HFFc6 (cell line): ENCODE results near the gene POLR2A. TPM values are rescaled to one million over a fixed set of nuclear protein-coding genes. Genes with fewer than 3 reads are reported as not detected.

Experiments used
- DNase-seq: peaks from one replicate; pipeline ENCODE4 v3.0.0-alpha.2; 2018
- H3K27ac Mint-ChIP-seq: 2 replicates; pipeline ENCODE4 v1.8.0; 2020; ENCODE audit warnings: mild to moderate bottlenecking, mixed read lengths
- H3K27me3 Mint-ChIP-seq: 2 replicates; pipeline ENCODE4 v1.8.0; 2021; ENCODE audit warnings: mild to moderate bottlenecking, moderate library complexity, mixed read lengths; ENCODE audit not compliant: insufficient read depth
- H3K36me3 Mint-ChIP-seq: 2 replicates; pipeline ENCODE4 v1.8.0; 2021; ENCODE audit warnings: low read depth, mixed read lengths
- H3K4me1 Mint-ChIP-seq: 2 replicates; pipeline ENCODE4 v1.8.0; 2020; ENCODE audit warnings: low read depth, mixed read lengths
- H3K4me3 Mint-ChIP-seq: 2 replicates; pipeline ENCODE4 v1.8.0; 2020; ENCODE audit warnings: mild to moderate bottlenecking, moderate library complexity, mixed read lengths
- H3K9me3 Mint-ChIP-seq: 2 replicates; pipeline ENCODE4 v1.8.0; 2020; ENCODE audit warnings: mild to moderate bottlenecking, mixed read lengths
- total RNA-seq, 6 experiments: library from RNA; stranded (reverse); fragmentation: NEBNext Ultra II Directional; extraction: Animal tissue kit (Norgen Biotek cat#: 25700); gene quantifications; 2 replicates in 1 of 6; 3 replicates in 5 of 6; pipeline ENCODE4 v1.2.3, GENCODE V29; 2021
- TF ChIP-seq, protein P1 (sequence below): fragments of 200-600 bp; sonication (generic); IDR thresholded peaks from 2 replicates; pipeline ENCODE4 v1.5.0; 2021; ENCODE audit warnings: antibody characterized with exemption, mild to moderate bottlenecking

Gene POLR2A
- total RNA-seq, 6 experiments from 2014 or later, result 111 to 127 (median 118) TPM

DNA sequence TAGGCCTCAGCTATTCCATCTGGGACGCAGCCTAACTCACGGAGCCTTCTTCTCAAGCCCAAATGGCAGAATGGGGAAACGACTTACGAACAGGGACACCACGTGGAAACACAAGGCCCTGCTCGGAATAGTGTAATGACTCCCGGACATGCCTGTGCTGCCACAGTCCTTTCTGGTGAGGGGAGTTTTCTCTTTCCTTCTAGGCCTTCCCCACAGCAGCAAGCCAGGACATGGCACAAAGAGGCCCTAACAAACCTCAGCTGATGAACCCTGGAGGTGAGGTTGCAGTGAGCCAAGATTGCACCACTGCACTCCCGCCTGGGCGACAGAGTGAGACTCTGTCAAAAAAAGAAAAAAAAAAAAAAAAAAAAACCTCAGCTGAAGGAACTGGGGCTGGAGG is 20.1 kb upstream of the POLR2A start:
- H3K27ac Mint-ChIP-seq, result no peak overlapping the region
- H3K27me3 Mint-ChIP-seq, result peaks cover 2% of the 10 kb centered on the region; the same call in 1 of the 2 replicates
- H3K9me3 Mint-ChIP-seq, result no peaks in the 10 kb centered on the region
- no peak for DNase-seq
- no peak overlapping the region for H3K4me3 Mint-ChIP-seq
- H3K36me3 Mint-ChIP-seq, result peaks cover 16% of the 10 kb centered on the region
- TF ChIP-seq, protein P1, sequence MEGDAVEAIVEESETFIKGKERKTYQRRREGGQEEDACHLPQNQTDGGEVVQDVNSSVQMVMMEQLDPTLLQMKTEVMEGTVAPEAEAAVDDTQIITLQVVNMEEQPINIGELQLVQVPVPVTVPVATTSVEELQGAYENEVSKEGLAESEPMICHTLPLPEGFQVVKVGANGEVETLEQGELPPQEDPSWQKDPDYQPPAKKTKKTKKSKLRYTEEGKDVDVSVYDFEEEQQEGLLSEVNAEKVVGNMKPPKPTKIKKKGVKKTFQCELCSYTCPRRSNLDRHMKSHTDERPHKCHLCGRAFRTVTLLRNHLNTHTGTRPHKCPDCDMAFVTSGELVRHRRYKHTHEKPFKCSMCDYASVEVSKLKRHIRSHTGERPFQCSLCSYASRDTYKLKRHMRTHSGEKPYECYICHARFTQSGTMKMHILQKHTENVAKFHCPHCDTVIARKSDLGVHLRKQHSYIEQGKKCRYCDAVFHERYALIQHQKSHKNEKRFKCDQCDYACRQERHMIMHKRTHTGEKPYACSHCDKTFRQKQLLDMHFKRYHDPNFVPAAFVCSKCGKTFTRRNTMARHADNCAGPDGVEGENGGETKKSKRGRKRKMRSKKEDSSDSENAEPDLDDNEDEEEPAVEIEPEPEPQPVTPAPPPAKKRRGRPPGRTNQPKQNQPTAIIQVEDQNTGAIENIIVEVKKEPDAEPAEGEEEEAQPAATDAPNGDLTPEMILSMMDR, result no peak
- peaks cover 11% of the 10 kb centered on the region for H3K4me1 Mint-ChIP-seq

DNA sequence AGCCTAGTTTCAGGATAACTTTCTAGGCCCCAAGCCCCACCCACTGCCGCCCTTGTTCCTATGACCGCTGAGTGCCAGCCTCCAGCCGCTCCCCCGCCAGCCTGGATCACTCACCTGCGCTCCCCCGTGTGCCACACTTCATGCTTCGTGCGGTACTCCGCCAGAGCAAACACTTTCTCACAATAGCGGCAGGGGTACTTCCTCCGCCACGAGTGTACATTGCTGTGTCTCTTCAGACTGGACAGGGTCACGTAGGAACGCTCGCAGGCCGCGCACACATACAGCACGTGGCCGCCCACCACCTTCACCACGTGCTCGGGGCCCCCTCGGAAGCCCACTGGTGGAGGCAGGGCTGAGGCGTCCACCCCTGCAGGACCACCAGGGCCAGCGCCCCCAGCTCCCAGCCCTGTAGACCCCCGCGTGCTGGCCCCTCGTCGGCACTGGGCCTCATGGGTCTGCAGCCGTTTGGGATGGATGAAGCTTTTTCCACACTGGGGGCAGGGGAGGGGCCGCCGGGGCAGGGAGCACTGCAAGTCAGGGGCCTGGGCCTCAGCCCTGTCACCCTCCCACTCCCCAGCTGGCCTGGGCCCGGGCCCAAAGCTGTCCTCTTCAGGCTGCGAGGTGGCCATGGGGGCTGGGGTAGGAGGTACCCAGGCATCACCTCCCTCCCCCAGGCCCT is 18.4 kb upstream of the POLR2A start:
- no peak overlapping the region for H3K27ac Mint-ChIP-seq
- peaks cover 10% of the 10 kb centered on the region; the same call in 1 of the 2 replicates for H3K36me3 Mint-ChIP-seq
- TF ChIP-seq, protein P1, result no peak
- peaks cover 2% of the 10 kb centered on the region; the same call in 1 of the 2 replicates for H3K27me3 Mint-ChIP-seq
- no peak overlapping the region; the same call in 1 of the 2 replicates for H3K4me3 Mint-ChIP-seq
- DNase-seq, result no peak
- H3K4me1 Mint-ChIP-seq, result peaks cover 11% of the 10 kb centered on the region
- no peaks in the 10 kb centered on the region for H3K9me3 Mint-ChIP-seq

DNA sequence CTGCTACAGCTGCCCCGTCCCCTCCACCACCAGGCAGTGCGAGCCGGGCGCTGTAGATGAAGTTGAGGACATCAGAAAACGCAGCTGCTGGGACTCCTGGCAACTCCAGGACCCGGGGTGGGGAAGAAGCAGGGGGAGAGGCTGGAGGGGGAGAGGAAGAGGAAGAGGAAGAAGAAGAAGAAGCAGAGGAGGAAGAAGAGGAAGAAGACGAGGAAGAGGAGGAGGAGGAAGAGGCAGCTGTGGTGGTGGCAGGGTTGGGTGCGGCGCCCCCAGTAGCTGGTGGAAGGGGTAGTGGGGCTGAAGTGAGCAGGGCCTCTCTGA is 17.9 kb upstream of the POLR2A start:
- TF ChIP-seq, protein P1, result no peak
- Mint-ChIP-seq H3K27ac (peak overlapping the region; percentile 69; the same call in 1 of the 2 replicates), H3K4me1 (peaks cover 11% of the 10 kb centered on the region), H3K27me3 (peaks cover 2% of the 10 kb centered on the region; the same call in 1 of the 2 replicates), H3K4me3 (no peak overlapping the region), H3K9me3 (no peaks in the 10 kb centered on the region), H3K36me3 (peaks cover 6% of the 10 kb centered on the region; the same call in 1 of the 2 replicates)
- no peak for DNase-seq

DNA sequence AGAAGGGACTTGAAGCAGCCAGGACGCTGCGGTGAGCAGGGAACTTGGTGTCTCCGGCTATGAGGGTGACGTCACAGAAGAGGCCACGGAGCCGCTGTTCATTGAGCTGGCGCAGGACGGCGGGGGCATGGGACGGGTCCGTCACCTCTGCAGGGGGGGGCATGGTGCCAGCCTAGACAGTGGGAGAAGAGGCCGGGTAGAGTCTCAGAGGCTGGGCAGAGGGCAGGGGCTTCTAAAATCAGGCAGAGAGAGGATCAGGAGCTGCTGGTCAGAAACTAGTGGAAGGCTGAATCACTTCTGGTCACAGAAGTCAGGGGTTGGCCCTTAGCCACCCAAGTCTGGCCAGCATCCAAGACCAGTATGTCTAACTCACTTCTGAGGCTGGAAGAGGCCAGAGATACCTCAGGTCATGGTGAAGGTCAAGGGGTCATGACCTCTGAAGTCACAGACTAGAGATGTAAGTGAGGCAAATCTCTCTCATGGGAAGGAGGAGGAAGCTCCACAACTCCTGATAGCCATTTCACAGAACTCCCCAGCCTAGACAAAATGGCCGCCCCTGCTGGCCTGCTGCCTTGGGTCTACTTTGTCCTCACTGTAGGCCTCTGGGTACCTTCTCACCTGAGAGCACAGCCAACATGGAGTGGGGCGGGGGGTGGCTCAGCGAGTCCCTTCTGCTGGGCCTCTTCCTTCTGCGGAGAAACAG is 17.4 kb upstream of the POLR2A start:
- Mint-ChIP-seq H3K9me3 (no peaks in the 10 kb centered on the region), H3K4me1 (peaks cover 11% of the 10 kb centered on the region), H3K27ac (peak overlapping the region; percentile 69), H3K36me3 (peaks cover 4% of the 10 kb centered on the region; the same call in 1 of the 2 replicates), H3K27me3 (peaks cover 2% of the 10 kb centered on the region), H3K4me3 (no peak overlapping the region; the same call in 1 of the 2 replicates)
- TF ChIP-seq, protein P1, result no peak
- DNase-seq, result peak; percentile 53

DNA sequence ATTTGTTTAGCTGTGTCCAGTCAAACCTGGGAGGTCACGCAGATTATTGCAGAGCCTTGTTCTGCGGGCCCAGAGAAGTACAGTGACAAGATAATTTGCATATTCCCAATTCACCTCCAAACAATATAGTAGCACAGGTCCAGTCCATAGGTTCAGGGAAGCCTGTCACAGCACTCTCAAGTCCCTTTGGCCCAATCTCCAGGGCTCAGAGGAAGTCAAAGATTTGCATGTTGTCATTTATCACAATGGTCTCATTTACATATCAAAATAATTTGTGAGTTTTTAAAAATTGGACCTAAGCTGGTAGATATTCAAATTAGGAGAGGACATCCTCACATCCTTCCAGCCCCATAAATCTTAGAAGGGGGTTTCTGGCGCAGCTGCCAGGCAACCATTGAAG is 16.7 kb upstream of the POLR2A start:
- DNase-seq, result no peak
- H3K27ac Mint-ChIP-seq, result no peak overlapping the region; the same call in 1 of the 2 replicates
- TF ChIP-seq, protein P1, result no peak

More for the DNA sequence above, 16.7 kb upstream of the POLR2A start:
- Mint-ChIP-seq H3K9me3 (no peaks in the 10 kb centered on the region), H3K4me3 (no peak overlapping the region), H3K36me3 (peaks cover 4% of the 10 kb centered on the region; the same call in 1 of the 2 replicates), H3K4me1 (peaks cover 11% of the 10 kb centered on the region), H3K27me3 (peaks cover 2% of the 10 kb centered on the region)
